ENCODE results near the gene SRPK3. TPM values are rescaled to one million over a fixed set of nuclear protein-coding genes. Genes with fewer than 3 reads are reported as not detected.
"Not testable (repeated sequence)": the region's sequence is repeated elsewhere in the genome, so short reads cannot be mapped to it uniquely, and the experiment has no call there.

Gene SRPK3
- total and polyA plus RNA-seq, 4 donors = 1.2 to 10.6 (median 4.4) TPM

GRCh38 chrX:153736871-153737441, 43.9 kb upstream of the SRPK3 start:
- Histone ChIP-seq H3K4me3 (ENCODE audit: low read depth, low read length) (no peak overlapping the region), H3K9me3 (ENCODE audit: control insufficient read depth, insufficient read depth, low read length) (no peaks in the 10 kb centered on the region), H3K4me1 (ENCODE audit: control insufficient read depth, insufficient read depth, low read length) (peaks cover 5% of the 10 kb centered on the region), H3K27ac (ENCODE audit: low read depth, low read length) (no peak overlapping the region), H3K36me3 (ENCODE audit: control insufficient read depth, insufficient read depth, low read length) (peaks cover 53% of the 10 kb centered on the region), H3K27me3 (ENCODE audit: control insufficient read depth, insufficient read depth, low read length) (no peaks in the 10 kb centered on the region)
- DNase-seq (ENCODE audit: low read depth in 4 of 6, low spot score in 6 of 6) = peak in 1 of 6 donors; percentile 17
- whole genome bisulfite sequencing (ENCODE audit: insufficient coverage) = 73% methylated on average over 12 of the region's 15 CpGs

GRCh38 chrX:153738056-153738605, 42.7 kb upstream of the SRPK3 start:
- H3K4me1 ChIP-seq (ENCODE audit: control insufficient read depth, insufficient read depth, low read length) = peaks cover 5% of the 10 kb centered on the region
- H3K27me3 ChIP-seq (ENCODE audit: control insufficient read depth, insufficient read depth, low read length) = no peaks in the 10 kb centered on the region
- H3K4me3 ChIP-seq (ENCODE audit: low read depth, low read length) = no peak overlapping the region
- DNase-seq (ENCODE audit: low read depth in 4 of 6, low spot score in 6 of 6) = no peak
- H3K27ac ChIP-seq (ENCODE audit: low read depth, low read length) = no peak overlapping the region
- H3K9me3 ChIP-seq (ENCODE audit: control insufficient read depth, insufficient read depth, low read length) = no peaks in the 10 kb centered on the region
- peaks cover 49% of the 10 kb centered on the region for H3K36me3 ChIP-seq (ENCODE audit: control insufficient read depth, insufficient read depth, low read length)
- WGBS (ENCODE audit: insufficient coverage) = 88% methylated on average over 21 of the region's 27 CpGs

DNA sequence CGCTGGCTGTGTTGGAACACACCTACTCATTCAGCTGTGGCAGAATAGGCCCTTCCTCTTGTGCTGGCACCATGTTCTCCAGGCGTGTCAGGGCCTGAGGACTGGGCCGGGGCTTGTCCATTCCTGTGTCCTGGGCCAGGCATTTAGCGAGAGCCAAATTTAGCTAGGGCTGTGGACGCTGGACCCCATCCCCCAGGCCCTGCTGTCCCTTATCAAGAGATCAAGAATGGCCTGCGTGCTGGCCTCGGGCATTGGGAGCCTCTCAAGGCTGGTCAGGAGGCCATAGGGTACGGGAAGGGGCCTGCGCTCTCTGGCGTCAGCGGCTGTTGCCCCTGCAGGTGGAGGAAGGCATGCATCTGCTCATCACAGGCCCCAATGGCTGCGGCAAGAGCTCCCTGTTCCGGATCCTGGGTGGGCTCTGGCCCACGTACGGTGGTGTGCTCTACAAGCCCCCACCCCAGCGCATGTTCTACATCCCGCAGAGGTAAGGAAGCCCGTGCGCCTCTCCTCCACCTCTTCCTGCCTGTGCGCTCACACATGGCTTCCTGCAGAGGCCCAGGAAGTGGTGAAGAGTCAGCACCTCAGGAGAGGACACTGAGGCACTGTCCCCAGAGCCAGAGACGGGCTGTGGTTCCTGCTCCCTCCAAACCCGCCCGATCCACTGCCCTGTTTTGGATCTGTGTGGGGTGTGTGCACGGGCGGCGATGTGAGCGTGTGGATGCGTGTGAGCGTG, 40.9 kb upstream of the SRPK3 start:
- H3K27me3 ChIP-seq (ENCODE audit: control insufficient read depth, insufficient read depth, low read length) = no peaks in the 10 kb centered on the region
- H3K36me3 ChIP-seq (ENCODE audit: control insufficient read depth, insufficient read depth, low read length) = peaks cover 45% of the 10 kb centered on the region
- peaks cover 18% of the 10 kb centered on the region for H3K4me1 ChIP-seq (ENCODE audit: control insufficient read depth, insufficient read depth, low read length)
- DNase-seq (ENCODE audit: low read depth in 4 of 6, low spot score in 6 of 6) = no peak
- 86% methylated on average over 28 of the region's 29 CpGs for WGBS (ENCODE audit: insufficient coverage)
- H3K4me3 ChIP-seq (ENCODE audit: low read depth, low read length) = no peak overlapping the region
- no peak overlapping the region for H3K27ac ChIP-seq (ENCODE audit: low read depth, low read length)
- no peaks in the 10 kb centered on the region for H3K9me3 ChIP-seq (ENCODE audit: control insufficient read depth, insufficient read depth, low read length)

GRCh38 chrX:153740631-153741222, 40.1 kb upstream of the SRPK3 start:
- no peak for DNase-seq (ENCODE audit: low read depth in 4 of 6, low spot score in 6 of 6)
- Histone ChIP-seq H3K27me3 (ENCODE audit: control insufficient read depth, insufficient read depth, low read length) (no peaks in the 10 kb centered on the region), H3K9me3 (ENCODE audit: control insufficient read depth, insufficient read depth, low read length) (no peaks in the 10 kb centered on the region), H3K4me1 (ENCODE audit: control insufficient read depth, insufficient read depth, low read length) (peaks cover 18% of the 10 kb centered on the region), H3K27ac (ENCODE audit: low read depth, low read length) (no peak overlapping the region), H3K4me3 (ENCODE audit: low read depth, low read length) (no peak overlapping the region), H3K36me3 (ENCODE audit: control insufficient read depth, insufficient read depth, low read length) (peaks cover 45% of the 10 kb centered on the region)
- WGBS (ENCODE audit: insufficient coverage) = 86% methylated on average over 15 of the region's 16 CpGs

GRCh38 chrX:153741446-153741845, 39.4 kb upstream of the SRPK3 start:
- no peak for DNase-seq (ENCODE audit: low read depth in 4 of 6, low spot score in 6 of 6)
- Histone ChIP-seq H3K9me3 (ENCODE audit: control insufficient read depth, insufficient read depth, low read length) (no peaks in the 10 kb centered on the region), H3K27ac (ENCODE audit: low read depth, low read length) (no peak overlapping the region), H3K4me3 (ENCODE audit: low read depth, low read length) (no peak overlapping the region), H3K4me1 (ENCODE audit: control insufficient read depth, insufficient read depth, low read length) (peaks cover 17% of the 10 kb centered on the region), H3K36me3 (ENCODE audit: control insufficient read depth, insufficient read depth, low read length) (peaks cover 41% of the 10 kb centered on the region), H3K27me3 (ENCODE audit: control insufficient read depth, insufficient read depth, low read length) (no peaks in the 10 kb centered on the region)
- 84% methylated on average over 13 of the region's 14 CpGs for WGBS (ENCODE audit: insufficient coverage)

DNA sequence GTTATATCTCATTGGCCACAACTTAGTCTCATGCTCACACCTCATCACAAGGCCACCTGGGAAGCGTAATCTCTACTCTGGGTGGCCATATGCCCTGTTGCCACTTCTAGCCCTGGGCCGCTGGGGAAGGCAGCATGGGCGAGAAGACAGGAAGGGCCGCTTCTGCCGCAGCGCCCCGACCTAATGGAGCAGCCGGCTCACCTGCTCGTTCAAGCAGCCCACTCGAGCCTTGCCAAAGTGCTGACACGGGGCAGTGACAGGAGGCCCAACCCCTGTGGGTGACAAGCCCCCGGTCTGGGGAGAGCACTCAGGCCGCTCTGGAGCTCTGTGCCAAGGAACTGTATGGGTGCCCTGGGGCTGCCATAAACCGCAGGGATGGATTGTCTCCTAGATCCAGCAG, 38.7 kb upstream of the SRPK3 start:
- not testable (repeated sequence) for H3K9me3 ChIP-seq (ENCODE audit: control insufficient read depth, insufficient read depth, low read length)

GRCh38 chrX:153742796-153743467, 37.9 kb upstream of the SRPK3 start:
- peaks cover 28% of the 10 kb centered on the region for H3K36me3 ChIP-seq (ENCODE audit: control insufficient read depth, insufficient read depth, low read length)
- not testable (repeated sequence) for DNase-seq (ENCODE audit: low read depth in 4 of 6, low spot score in 6 of 6); H3K27ac ChIP-seq (ENCODE audit: low read depth, low read length); H3K27me3 ChIP-seq (ENCODE audit: control insufficient read depth, insufficient read depth, low read length); H3K4me3 ChIP-seq (ENCODE audit: low read depth, low read length); H3K9me3 ChIP-seq (ENCODE audit: control insufficient read depth, insufficient read depth, low read length)
- peaks cover 13% of the 10 kb centered on the region for H3K4me1 ChIP-seq (ENCODE audit: control insufficient read depth, insufficient read depth, low read length)
- WGBS (ENCODE audit: insufficient coverage) = 92% methylated on average over 10 of the region's 32 CpGs

More for the DNA sequence above, 38.7 kb upstream of the SRPK3 start:
- Histone ChIP-seq H3K36me3 (ENCODE audit: control insufficient read depth, insufficient read depth, low read length) (peaks cover 35% of the 10 kb centered on the region), H3K4me1 (ENCODE audit: control insufficient read depth, insufficient read depth, low read length) (peaks cover 13% of the 10 kb centered on the region)
- H3K27ac ChIP-seq (ENCODE audit: low read depth, low read length); H3K27me3 ChIP-seq (ENCODE audit: control insufficient read depth, insufficient read depth, low read length); H3K4me3 ChIP-seq (ENCODE audit: low read depth, low read length); DNase-seq (ENCODE audit: low read depth in 4 of 6, low spot score in 6 of 6): not testable (repeated sequence)
- WGBS (ENCODE audit: insufficient coverage) = 88% methylated on average over 13 of the region's 14 CpGs

DNA sequence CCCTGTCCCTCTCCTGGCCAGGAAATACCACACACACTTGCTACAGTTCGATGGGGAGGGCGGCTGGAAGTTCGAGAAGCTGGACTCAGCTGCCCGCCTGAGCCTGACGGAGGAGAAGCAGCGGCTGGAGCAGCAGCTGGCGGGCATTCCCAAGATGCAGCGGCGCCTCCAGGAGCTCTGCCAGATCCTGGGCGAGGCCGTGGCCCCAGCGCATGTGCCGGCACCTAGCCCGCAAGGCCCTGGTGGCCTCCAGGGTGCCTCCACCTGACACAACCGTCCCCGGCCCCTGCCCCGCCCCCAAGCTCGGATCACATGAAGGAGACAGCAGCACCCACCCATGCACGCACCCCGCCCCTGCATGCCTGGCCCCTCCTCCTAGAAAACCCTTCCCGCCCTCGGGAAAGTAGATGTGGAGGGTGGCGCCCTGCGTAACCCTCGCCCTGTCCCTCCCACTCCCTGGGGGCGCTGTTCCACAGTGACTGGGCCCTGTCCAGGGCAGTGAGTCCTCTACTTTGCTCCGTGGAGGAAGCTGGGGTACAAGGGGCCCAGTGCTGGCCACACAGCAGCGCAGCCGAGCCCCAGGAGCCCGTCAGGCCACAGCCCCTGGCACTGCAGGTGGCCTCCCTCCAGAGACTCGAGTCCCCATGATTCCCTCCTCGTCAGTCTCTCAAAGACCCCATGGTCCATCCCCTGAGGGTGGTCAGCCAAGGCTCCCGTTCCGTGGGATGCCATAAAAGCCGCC, 37.2 kb upstream of the SRPK3 start:
- not testable (repeated sequence) for DNase-seq (ENCODE audit: low read depth in 4 of 6, low spot score in 6 of 6); H3K9me3 ChIP-seq (ENCODE audit: control insufficient read depth, insufficient read depth, low read length); H3K27ac ChIP-seq (ENCODE audit: low read depth, low read length); H3K4me3 ChIP-seq (ENCODE audit: low read depth, low read length); H3K27me3 ChIP-seq (ENCODE audit: control insufficient read depth, insufficient read depth, low read length)
- peaks cover 22% of the 10 kb centered on the region for H3K36me3 ChIP-seq (ENCODE audit: control insufficient read depth, insufficient read depth, low read length)
- 47% methylated on average over 31 of the region's 35 CpGs for WGBS (ENCODE audit: insufficient coverage)
- H3K4me1 ChIP-seq (ENCODE audit: control insufficient read depth, insufficient read depth, low read length) = peaks cover 13% of the 10 kb centered on the region
